Neural progenitor cell (in vitro differentiated cells): ENCODE results near the gene AHCY.

ENCODE experiments used
- CTCF ChIP-seq: fragments of 200-600 bp; sonication (generic); IDR thresholded peaks from 2 replicates; pipeline ENCODE4 v1.5.1; 2017; ENCODE audit warnings: antibody characterized with exemption, mild to moderate bottlenecking
- EZH2 ChIP-seq: fragments of 200-600 bp; sonication (generic); IDR thresholded peaks from 2 replicates; pipeline ENCODE4 v1.6.1; 2017; ENCODE audit warnings: antibody characterized with exemption, mild to moderate bottlenecking, moderate library complexity
- EZH2phosphoT487 ChIP-seq: fragments of 200-600 bp; sonication (generic); IDR thresholded peaks from 2 replicates; pipeline ENCODE4 v1.6.1; 2017; ENCODE audit warnings: antibody characterized with exemption

- TF ChIP-seq CTCF (no peak), EZH2 (no peak), EZH2phosphoT487 (no peak)
Measured at GRCh38 chr20:34295284-34295683, 7.9 kb downstream of the AHCY start.
